HG03432 (cell line): ENCODE results near the gene RFPL3.
"Not testable (repeated sequence)": the region's sequence is repeated elsewhere in the genome, so short reads cannot be mapped to it uniquely, and the experiment has no call there.

Experiments used
- ATAC-seq: cut with Tn5 transposase; IDR thresholded peaks from one replicate; pipeline ENCODE4 v1.9.1; 2021; ENCODE audit warnings: mild to moderate bottlenecking, moderate library complexity; ENCODE audit not compliant: unreplicated experiment

The RFPL3 gene

GRCh38 chr22:32357567-32357966 lies at the start of gene RFPL3:
RFPL3 (plus strand) TSS chr22:32357867; CDS start chr22:32358072, 205 bp downstream.
- ATAC-seq: not testable (repeated sequence)

- no peak for ATAC-seq
Observed at GRCh38 chr22:32308191-32308590, 49.5 kb upstream of the RFPL3 start.

- no peak for ATAC-seq
Observed at GRCh38 chr22:32308934-32309333, 48.7 kb upstream of the RFPL3 start.

GRCh38 chr22:32309585-32310251 lies 47.9 kb upstream of the RFPL3 start:
- no peak for ATAC-seq

GRCh38 chr22:32310777-32311176 lies 46.9 kb upstream of the RFPL3 start:
- ATAC-seq: no peak

GRCh38 chr22:32311551-32312071 lies 46.1 kb upstream of the RFPL3 start:
- ATAC-seq: no peak

GRCh38 chr22:32312748-32313147 lies 44.9 kb upstream of the RFPL3 start:
- ATAC-seq: no peak

- no peak for ATAC-seq
Observed at GRCh38 chr22:32313532-32313931, 44.1 kb upstream of the RFPL3 start.

- no peak for ATAC-seq
Observed at GRCh38 chr22:32317524-32317923, 40.1 kb upstream of the RFPL3 start.

GRCh38 chr22:32318361-32318760 lies 39.3 kb upstream of the RFPL3 start:
- ATAC-seq: no peak

GRCh38 chr22:32319861-32320406 lies 37.7 kb upstream of the RFPL3 start:
- ATAC-seq: no peak

GRCh38 chr22:32322986-32323385 lies 34.7 kb upstream of the RFPL3 start:
- no peak for ATAC-seq

- ATAC-seq: no peak
Observed at GRCh38 chr22:32323513-32324164, 34.0 kb upstream of the RFPL3 start.

- no peak for ATAC-seq
Observed at GRCh38 chr22:32324505-32325415, 32.9 kb upstream of the RFPL3 start.

GRCh38 chr22:32325416-32325801 lies 32.3 kb upstream of the RFPL3 start:
- ATAC-seq: no peak

- no peak for ATAC-seq
Observed at GRCh38 chr22:32325811-32326237, 31.8 kb upstream of the RFPL3 start.

GRCh38 chr22:32326647-32327046 lies 31.0 kb upstream of the RFPL3 start:
- ATAC-seq: no peak

GRCh38 chr22:32327066-32327465 lies 30.6 kb upstream of the RFPL3 start:
- no peak for ATAC-seq

- no peak for ATAC-seq
Observed at GRCh38 chr22:32327596-32328171, 30.0 kb upstream of the RFPL3 start.

- ATAC-seq: no peak
Observed at GRCh38 chr22:32328306-32329201, 29.1 kb upstream of the RFPL3 start.
